ENCODE results near the gene MEAK7. TPM values are rescaled to one million over a fixed set of nuclear protein-coding genes. Genes with fewer than 3 reads are reported as not detected.

The MEAK7 gene
- total RNA-seq, 1 donor from 2014 or later = 28.5 TPM

DNA sequence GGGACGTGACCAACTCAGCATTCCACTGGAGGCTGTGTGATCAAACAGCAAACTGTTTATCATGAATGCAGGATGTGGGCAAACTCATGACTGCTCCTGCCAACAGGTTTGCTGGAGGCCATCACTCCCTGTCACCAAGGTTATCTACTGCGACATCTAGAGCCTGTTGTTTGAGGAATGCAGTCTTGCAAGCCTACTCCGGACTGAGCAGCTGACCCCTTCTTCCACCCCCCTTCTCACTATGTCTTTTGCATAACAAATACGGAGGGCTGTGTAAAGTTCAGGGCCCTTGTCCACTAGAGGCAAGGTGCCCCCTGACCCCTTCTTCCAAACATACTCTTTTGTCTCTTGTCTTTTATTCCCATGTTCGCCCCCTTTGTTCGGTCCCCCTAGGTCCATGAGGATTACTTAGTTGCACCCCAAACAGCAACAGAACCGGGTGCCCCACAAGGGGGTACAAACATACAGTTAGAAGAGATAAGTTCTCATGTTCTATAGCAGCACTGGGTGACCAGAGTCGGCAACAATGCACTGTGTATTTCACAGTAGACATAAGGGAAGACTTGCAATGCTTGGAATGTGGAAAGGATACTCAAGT lies 28.7 kb downstream of the MEAK7 start:
- intact Hi-C loops (cut with DNase I) = no loop called here
- DNase-seq (ENCODE audit: extremely low spot score in 2 of 2) = peak in 1 of 2 donors; percentile 34
- no peak overlapping the region for H3K4me3 ChIP-seq
- no peaks in the 10 kb centered on the region for H3K4me1 ChIP-seq
- H3K27ac ChIP-seq = no peak overlapping the region
- H3K36me3 ChIP-seq = peaks cover 0 to 8% of the 10 kb centered on the region in 2 donors
- no peak for TF ChIP-seq POLR2AphosphoS5 (IDR thresholded peaks at IDR 0.05; ENCODE audit: insufficient read depth in 1 of 2, low read depth in 1 of 2)
- TF ChIP-seq POLR2A (IDR thresholded peaks at IDR 0.05) = no peak
- no peaks in the 10 kb centered on the region for H3K9me3 ChIP-seq
- H3K27me3 ChIP-seq = no peaks in the 10 kb centered on the region

DNA sequence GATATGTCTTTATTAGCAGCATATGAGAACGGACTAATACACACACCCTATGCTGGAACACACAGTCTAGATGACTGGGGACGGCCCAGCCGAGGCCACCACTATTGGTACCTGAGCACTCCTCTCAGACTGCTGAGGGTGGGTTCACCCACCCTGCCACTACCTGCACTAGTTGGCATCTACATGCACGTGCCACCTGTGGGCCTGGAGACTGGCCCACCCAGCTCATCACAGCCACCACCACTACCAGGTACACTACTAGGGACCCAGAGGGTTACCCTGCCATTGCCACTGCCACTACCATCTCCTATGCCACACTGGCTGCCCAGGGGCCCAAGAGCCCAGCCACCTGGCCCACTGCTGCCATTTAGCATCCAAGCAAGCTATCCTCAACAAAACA lies 32.5 kb downstream of the MEAK7 start:
- H3K36me3 ChIP-seq = peaks cover 0 to 12% of the 10 kb centered on the region in 2 donors
- H3K27ac ChIP-seq = no peak overlapping the region
- intact Hi-C loops (cut with DNase I) = no loop called here
- TF ChIP-seq CTCF (IDR thresholded peaks at IDR 0.05) (no peak), POLR2AphosphoS5 (IDR thresholded peaks at IDR 0.05; ENCODE audit: insufficient read depth in 1 of 2, low read depth in 1 of 2) (no peak), POLR2A (IDR thresholded peaks at IDR 0.05) (no peak)
- H3K4me3 ChIP-seq = no peak overlapping the region
- peak in 1 of 2 donors; percentile 58 for DNase-seq (ENCODE audit: extremely low spot score in 2 of 2)
- no peaks in the 10 kb centered on the region for H3K4me1 ChIP-seq
- no peaks in the 10 kb centered on the region for H3K27me3 ChIP-seq
- no peaks in the 10 kb centered on the region for H3K9me3 ChIP-seq

DNA sequence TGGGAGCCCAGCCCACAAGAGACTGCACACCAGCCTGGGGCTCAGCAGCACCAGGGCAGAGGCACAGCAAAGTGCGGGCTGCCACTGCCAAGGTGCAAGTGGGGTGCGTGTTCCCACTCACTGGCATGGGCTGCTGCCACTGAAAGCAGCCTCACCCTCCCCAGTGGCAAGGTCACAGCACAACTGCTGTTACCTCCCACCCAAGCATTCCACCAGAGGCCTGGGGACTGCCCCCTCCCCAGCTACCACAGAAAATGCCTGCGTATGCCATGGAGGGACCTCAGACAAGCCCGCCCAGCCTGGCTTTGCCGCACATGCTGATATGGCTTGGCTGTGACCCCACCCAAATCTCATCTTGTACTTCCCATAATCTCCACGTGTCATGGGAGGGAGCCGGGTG lies 33.1 kb downstream of the MEAK7 start:
- H3K9me3 ChIP-seq = no peaks in the 10 kb centered on the region
- intact Hi-C loops (cut with DNase I) = no loop called here
- TF ChIP-seq POLR2A (IDR thresholded peaks at IDR 0.05) (no peak), CTCF (IDR thresholded peaks at IDR 0.05) (no peak), POLR2AphosphoS5 (IDR thresholded peaks at IDR 0.05; ENCODE audit: insufficient read depth in 1 of 2, low read depth in 1 of 2) (no peak)
- no peak overlapping the region for H3K27ac ChIP-seq
- peaks cover 0 to 14% of the 10 kb centered on the region in 2 donors for H3K36me3 ChIP-seq
- peak in 1 of 2 donors; percentile 43 for DNase-seq (ENCODE audit: extremely low spot score in 2 of 2)
- H3K27me3 ChIP-seq = no peaks in the 10 kb centered on the region
- no peak overlapping the region for H3K4me3 ChIP-seq
- no peaks in the 10 kb centered on the region for H3K4me1 ChIP-seq

DNA sequence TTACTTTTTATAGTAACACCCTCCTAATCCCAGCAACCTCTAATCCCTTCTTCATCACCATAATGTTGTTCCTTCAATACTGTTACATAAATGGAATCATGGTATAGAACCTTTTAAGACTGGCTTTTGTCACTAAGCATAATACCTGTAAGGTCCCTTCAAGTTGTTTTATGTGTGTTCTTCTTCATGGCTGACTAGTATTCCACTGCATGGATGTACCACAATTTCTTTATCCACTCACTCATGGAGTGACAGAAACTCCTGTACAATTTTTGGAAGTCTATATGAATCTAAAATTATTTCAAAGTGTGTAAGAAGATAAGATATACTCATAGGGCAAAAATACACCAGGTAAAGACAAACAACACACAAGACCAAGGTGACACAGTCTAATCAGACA lies 36.8 kb downstream of the MEAK7 start:
- H3K36me3 ChIP-seq = peaks cover 0 to 14% of the 10 kb centered on the region in 2 donors
- H3K27ac ChIP-seq = no peak overlapping the region
- H3K4me3 ChIP-seq = no peak overlapping the region
- no peak for DNase-seq (ENCODE audit: extremely low spot score in 2 of 2)
- H3K4me1 ChIP-seq = no peaks in the 10 kb centered on the region
- H3K27me3 ChIP-seq = no peaks in the 10 kb centered on the region
- no peaks in the 10 kb centered on the region for H3K9me3 ChIP-seq
- intact Hi-C loops (cut with DNase I) = no loop called here
- TF ChIP-seq CTCF (IDR thresholded peaks at IDR 0.05) = no peak
- TF ChIP-seq POLR2AphosphoS5 (IDR thresholded peaks at IDR 0.05; ENCODE audit: insufficient read depth in 1 of 2, low read depth in 1 of 2) = no peak
- TF ChIP-seq POLR2A (IDR thresholded peaks at IDR 0.05) = no peak

DNA sequence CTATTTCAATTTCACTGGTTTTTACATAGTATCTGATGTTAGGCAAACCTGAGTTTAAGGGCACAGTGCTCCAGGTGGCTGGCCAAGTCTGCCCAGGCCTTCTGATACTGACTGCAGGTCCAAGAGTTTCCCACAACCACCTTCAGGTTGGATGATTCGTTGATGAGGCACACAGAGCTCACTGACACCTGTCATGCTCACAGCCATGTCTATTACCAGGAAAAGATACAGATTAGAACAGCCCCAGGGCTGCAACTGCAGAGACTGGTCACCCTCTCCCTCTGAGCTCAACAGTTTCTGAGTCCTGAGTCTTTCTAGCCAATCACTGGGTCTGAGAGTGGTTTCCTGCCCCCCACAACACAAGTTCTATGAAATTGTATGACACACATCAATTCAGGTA lies 37.2 kb downstream of the MEAK7 start:
- intact Hi-C loops (cut with DNase I) = no loop called here
- H3K9me3 ChIP-seq = no peaks in the 10 kb centered on the region
- no peak overlapping the region for H3K4me3 ChIP-seq
- no peaks in the 10 kb centered on the region for H3K27me3 ChIP-seq
- H3K36me3 ChIP-seq = peaks cover 0 to 14% of the 10 kb centered on the region in 2 donors
- H3K27ac ChIP-seq = no peak overlapping the region
- DNase-seq (ENCODE audit: extremely low spot score in 2 of 2) = peak in 1 of 2 donors; percentile 52
- TF ChIP-seq CTCF (IDR thresholded peaks at IDR 0.05) (no peak), POLR2AphosphoS5 (IDR thresholded peaks at IDR 0.05; ENCODE audit: insufficient read depth in 1 of 2, low read depth in 1 of 2) (no peak), POLR2A (IDR thresholded peaks at IDR 0.05) (no peak)
- no peaks in the 10 kb centered on the region for H3K4me1 ChIP-seq
